A549 (cell line): ENCODE results near the gene APCDD1L. TPM values are rescaled to one million over a fixed set of nuclear protein-coding genes. Genes with fewer than 3 reads are reported as not detected.

Experiments
- ATAC-seq, 2 experiments: fragments of 200-7000 bp in 1 of 2; fragments of >200 bp in 1 of 2; cut with Nextera tagmentation in 1 of 2; cut with Tn5 transposase in 1 of 2; 3 replicates each; pipeline versions ENCODE4 v1.8.0 to v1.9.1; 2018 to 2020; ENCODE audit warnings: mild to moderate bottlenecking in 1 of 2, moderate library complexity in 1 of 2
- CTCF ChIA-PET: fragments of 300-600 bp; sonication (Branson Sonifier 250); formaldehyde crosslinking; extraction: SDS; loops from one replicate; lab custom pipeline; 2021; ENCODE audit warnings: antibody characterized with exemption, inconsistent platforms; lab: Yijun Ruan, JAX
- POLR2A ChIA-PET: fragments of 350-600 bp; formaldehyde crosslinking; extraction: SDS; loops from one replicate; lab custom pipeline; 2021; ENCODE audit warnings: antibody characterized with exemption, inconsistent platforms; lab: Yijun Ruan, JAX
- DNase-seq, 2 experiments: peaks; one replicate each; pipeline versions ENCODE4 v3.0.0 to v3.0.0-alpha.2; 2011 to 2016; ENCODE audit warnings: low read depth in 1 of 2, low spot score in 1 of 2
- FAIRE-seq: peaks from 2 replicates; lab custom pipeline; 2011; peaks lifted over from hg19 to GRCh38; lab: Jason Lieb, UNC
- H3K27ac ChIP-seq, 2 experiments: fragments of >200 bp; sonication (Bioruptor Twin); formaldehyde crosslinking; 3 replicates each; pipeline ENCODE4 v1.5.1; 2016 to 2017
- H3K4me1 ChIP-seq: fragments of >200 bp; sonication (Bioruptor Twin); formaldehyde crosslinking; 3 replicates; pipeline ENCODE4 v1.6.1; 2016
- H3K4me2 ChIP-seq: fragments of >200 bp; sonication (Bioruptor Twin); formaldehyde crosslinking; 3 replicates; pipeline ENCODE4 v1.6.1; 2016
- H3K4me3 ChIP-seq: fragments of >200 bp; sonication (Bioruptor Twin); formaldehyde crosslinking; 3 replicates; pipeline ENCODE4 v1.5.1; 2016
- H3K9me3 ChIP-seq: fragments of >200 bp; sonication (Bioruptor Twin); formaldehyde crosslinking; 3 replicates; pipeline ENCODE4 v1.6.1; 2016
- CBX2 ChIP-seq: fragments of 200-600 bp; sonication (generic); IDR thresholded peaks from 2 replicates; pipeline ENCODE4 v1.6.1; 2016; ENCODE audit warnings: low read depth, mild to moderate bottlenecking, borderline replicate concordance
- CBX8 ChIP-seq: fragments of 200-600 bp; sonication (generic); IDR thresholded peaks from 2 replicates; pipeline ENCODE4 v1.6.1; 2016
- CHD2 ChIP-seq: fragments of 150-350 bp; IDR thresholded peaks from 2 replicates; pipeline ENCODE4 v1.6.1; 2014; ENCODE audit warnings: low read length; ENCODE audit not compliant: partially characterized antibody
- CTCF ChIP-seq: fragments of >200 bp; sonication (Bioruptor Twin); formaldehyde crosslinking; IDR thresholded peaks from 3 replicates; pipeline ENCODE4 v1.5.1; 2016
- E2F6 ChIP-seq: IDR thresholded peaks from 2 replicates; pipeline ENCODE4 v1.6.1; 2012; ENCODE audit warnings: low read depth, borderline replicate concordance
- EHMT2 ChIP-seq: fragments of 200-600 bp; sonication (generic); IDR thresholded peaks from 2 replicates; pipeline ENCODE4 v1.6.1; 2016; ENCODE audit warnings: antibody characterized with exemption, low read depth, mild to moderate bottlenecking, moderate library complexity
- ELK1 ChIP-seq: fragments of 150-350 bp; IDR thresholded peaks from 2 replicates; pipeline ENCODE4 v1.6.1; 2014; ENCODE audit warnings: low read depth, mild to moderate bottlenecking, low read length
- EP300 ChIP-seq, 2 experiments: fragments of >200 bp; sonication (Bioruptor Twin); formaldehyde crosslinking; IDR thresholded peaks; 2 replicates in 1 of 2; 3 replicates in 1 of 2; pipeline ENCODE4 v1.6.1; 2016 to 2017
- HOXA7 ChIP-seq: fragments of 250-450 bp; sonication (Bioruptor Pico); IDR thresholded peaks from 2 replicates; pipeline ENCODE4 v1.5.0; 2020; ENCODE audit warnings: mild to moderate bottlenecking, moderate library complexity
- HOXB5 ChIP-seq: fragments of 250-450 bp; sonication (Bioruptor Pico); IDR thresholded peaks from 2 replicates; pipeline ENCODE4 v1.5.0; 2020; ENCODE audit warnings: mild to moderate bottlenecking, moderate library complexity
- JUNB ChIP-seq: fragments of >200 bp; sonication (Bioruptor Twin); formaldehyde crosslinking; IDR thresholded peaks from 2 replicates; pipeline ENCODE4 v1.6.1; 2016
- KDM5A ChIP-seq: fragments of 200-600 bp; sonication (generic); IDR thresholded peaks from 2 replicates; pipeline ENCODE4 v1.6.1; 2016; ENCODE audit warnings: antibody characterized with exemption, mild to moderate bottlenecking
- MAFK ChIP-seq: fragments of 450-650 bp; IDR thresholded peaks from 2 replicates; pipeline ENCODE4 v1.6.1; 2014; ENCODE audit not compliant: partially characterized antibody
- MAZ ChIP-seq: fragments of 150-350 bp; IDR thresholded peaks from 2 replicates; pipeline ENCODE4 v1.6.1; 2014; ENCODE audit warnings: antibody characterized with exemption, low read depth, low read length, borderline replicate concordance
- PBX3 ChIP-seq: IDR thresholded peaks from 2 replicates; pipeline ENCODE4 v1.6.1; 2012
- POLR2AphosphoS2 ChIP-seq: conservative IDR thresholded peaks from 2 replicates; pipeline ENCODE4 v1.6.1; 2012; ENCODE audit warnings: low read length, improper control_type of control experiment, inconsistent platforms
- RCOR1 ChIP-seq: fragments of 150-350 bp; IDR thresholded peaks from 2 replicates; pipeline ENCODE4 v1.6.1; 2014; ENCODE audit warnings: antibody characterized with exemption, low read length, low read depth
- RFX5 ChIP-seq: fragments of 450-650 bp; IDR thresholded peaks from 2 replicates; pipeline ENCODE4 v1.7.1; 2014; ENCODE audit warnings: antibody characterized with exemption, mild to moderate bottlenecking, moderate library complexity
- SMC3 ChIP-seq: fragments of >200 bp; sonication (Bioruptor Twin); formaldehyde crosslinking; IDR thresholded peaks from 3 replicates; pipeline ENCODE4 v1.6.1; 2018; ENCODE audit warnings: inconsistent platforms
- USF2 ChIP-seq: fragments of 450-650 bp; IDR thresholded peaks from 2 replicates; pipeline ENCODE4 v1.6.1; 2014; ENCODE audit warnings: antibody characterized with exemption
- ZC3H11A ChIP-seq: fragments of 450-650 bp; IDR thresholded peaks from 2 replicates; pipeline ENCODE4 v1.6.1; 2014; ENCODE audit warnings: antibody characterized with exemption, mild to moderate bottlenecking
- ZNF302 ChIP-seq: fragments of 250-450 bp; sonication (Bioruptor Pico); IDR thresholded peaks from 2 replicates; pipeline ENCODE4 v1.9.0; 2021; ENCODE audit warnings: inconsistent platforms, mild to moderate bottlenecking, moderate library complexity
- ZSCAN20 ChIP-seq: fragments of 250-450 bp; sonication (Bioruptor Pico); IDR thresholded peaks from 2 replicates; pipeline ENCODE4 v1.8.0; 2022; ENCODE audit warnings: mild to moderate bottlenecking, moderate library complexity
- WGBS: methylation state at CpG from one replicate; pipeline ENCODE4 v1.1.6; 2017; ENCODE audit errors: missing lambda C conversion rate; 5-methylcytosine and 5-hydroxymethylcytosine counted together
- polyA plus RNA-seq, 4 experiments: library from polyadenylated mRNA; depleted of rRNA in 3 of 4; stranded (reverse); fragments of >200 nt; fragmentation: RNase III in 1 of 4; extraction: RNeasy Plus Mini Kit Qiagen cat#74134 plus additional on column Dnase treatment in 1 of 4; gene quantifications; 2 replicates in 3 of 4; 3 replicates in 1 of 4; pipeline ENCODE4 v1.2.3, GENCODE V29; 2011 to 2017

Gene APCDD1L
- polyA plus RNA-seq, 2 of the 4 experiments (the other 2 are of a cell fraction): not detected

GRCh38 chr20:58471193-58472164, 43.7 kb downstream of the APCDD1L start (continued):
- no peak for TF ChIP-seq E2F6
- TF ChIP-seq RFX5: no peak
- no peak for TF ChIP-seq CBX8

GRCh38 chr20:58470336-58471192, 44.6 kb downstream of the APCDD1L start:
- DNase-seq (no peak), ATAC-seq (no peak), FAIRE-seq (no peak)
- no peaks in the 10 kb centered on the region for H3K4me1 ChIP-seq
- TF ChIP-seq POLR2AphosphoS2: no peak
- TF ChIP-seq USF2: no peak
- TF ChIP-seq CHD2: no peak
- TF ChIP-seq EP300 (IDR thresholded peaks at IDR 0.05): no peak
- no peak for TF ChIP-seq CBX2
- TF ChIP-seq KDM5A: no peak
- TF ChIP-seq CTCF: no peak
- no peak for TF ChIP-seq JUNB
- TF ChIP-seq HOXB5: no peak
- no peak for TF ChIP-seq SMC3
- TF ChIP-seq ZNF302 (CRISPR knock-in tag): no peak
- no peak for TF ChIP-seq HOXA7
- no peak overlapping the region for H3K4me3 ChIP-seq
- ChIA-PET POLR2A (no interaction called here), CTCF (interaction anchor here (1.0 kb wide), 1 partner anchor 12 kb away, joined by 3 read pairs; no protein-coding TSS in a partner anchor)
- H3K9me3 ChIP-seq: no peaks in the 10 kb centered on the region
- H3K4me2 ChIP-seq: no peak overlapping the region
- WGBS: 74% methylated on average over 14 of the region's 19 CpGs
- no peak overlapping the region for H3K27ac ChIP-seq

- DNase-seq (no peak), ATAC-seq (no peak), FAIRE-seq (no peak)
- ChIA-PET CTCF (interaction anchor here (1.0 kb wide), 1 partner anchor 11 kb away, joined by 3 read pairs; no protein-coding TSS in a partner anchor), POLR2A (no interaction called here)
- TF ChIP-seq RCOR1 (no peak), JUNB (no peak), ZC3H11A (no peak), PBX3 (no peak), ZSCAN20 (CRISPR knock-in tag) (no peak), KDM5A (no peak), MAFK (no peak), ELK1 (no peak), MAZ (no peak), EHMT2 (no peak)
- H3K27ac ChIP-seq: no peak overlapping the region
- H3K4me2 ChIP-seq: no peak overlapping the region
- no peak overlapping the region for H3K4me3 ChIP-seq
- no peaks in the 10 kb centered on the region for H3K4me1 ChIP-seq
- WGBS: 88% methylated on average over 12 of the region's 12 CpGs
- H3K9me3 ChIP-seq: no peaks in the 10 kb centered on the region
Measured at GRCh38 chr20:58469616-58470015, 45.6 kb downstream of the APCDD1L start.
